ENCODE data around the gene C12orf76. TPM values are rescaled to one million over a fixed set of nuclear protein-coding genes. Genes with fewer than 3 reads are reported as not detected.

C12orf76 gene
- total and polyA plus RNA-seq, 10 of the 15 experiments (the other 5 are each of a cell fraction or from before 2014, with no cell fraction given) = 3.6 to 20.4 (median 10.7) TPM

- Histone ChIP-seq H3K9me3 (replicated peaks; ENCODE audit: control insufficient read depth, insufficient read depth, low read length) (no peaks in the 10 kb centered on the region), H3K27me3 (replicated peaks in 1 of 2; ENCODE audit: control insufficient read depth in 2 of 2, insufficient read depth in 2 of 2, low read length in 1 of 2) (no peaks in the 10 kb centered on the region), H4K20me1 (ENCODE audit: control insufficient read depth, insufficient read depth) (no peaks in the 10 kb centered on the region; the same call in 1 of the 2 replicates), H3K9ac (ENCODE audit: control insufficient read depth, insufficient read depth, low read length) (no peak overlapping the region), H2AFZ (ENCODE audit: control insufficient read depth, low read depth, low read length) (no peak overlapping the region), H3K36me3 (ENCODE audit: control insufficient read depth in 2 of 2, insufficient read depth in 2 of 2, low read length in 1 of 2) (peaks cover 4 to 13% of the 10 kb centered on the region in 2 experiments), H3K27ac (ENCODE audit: control insufficient read depth, insufficient read depth) (no peak overlapping the region), H3K79me2 (ENCODE audit: control insufficient read depth, insufficient read depth, low read length) (peaks cover 46% of the 10 kb centered on the region), H3K4me1 (ENCODE audit: control insufficient read depth, insufficient read depth, low read length) (peaks cover 12% of the 10 kb centered on the region; the same call in 1 of the 2 replicates), H3K4me3 (peak overlapping the region; percentile 86; the same call in 1 of the 2 replicates), H3K4me2 (ENCODE audit: control insufficient read depth, insufficient read depth) (peak overlapping the region; percentile 29; the same call in 1 of the 2 replicates)
- 98% methylated on average over 2 of the region's 2 CpGs for WGBS (ENCODE audit: insufficient coverage, insufficient replicate concordance, low lambda C conversion rate, missing lambda C conversion rate)
- no peak for ATAC-seq
- no TSS peak for BruUV-seq (replicated peaks)
- in situ Hi-C loops (cut with MboI) = no loop called here
- intact Hi-C loops (cut with micrococcal nuclease; ENCODE audit: unreplicated experiment) = no loop called here
- FAIRE-seq = no peak
- ChIA-PET CTCF (interaction anchor here (0.7 to 1.6 kb wide), 5 partner anchors 9 to 515 kb away, joined by 3 to 4 read pairs (median 3); partner anchors contain the start of gene UBE3B), RAD21 (ENCODE audit: unreplicated experiment) (interaction anchor here (3.5 kb wide), 2 partner anchors 11 to 26 kb away, joined by 11 to 17 read pairs; no protein-coding TSS in a partner anchor), POLR2A (interaction anchor here (1.1 to 1.6 kb wide), 3 partner anchors 10 to 588 kb away, joined by 3 to 7 read pairs (median 7); no protein-coding TSS in a partner anchor), SMC1A (ENCODE audit: uncharacterized antibody, unreplicated experiment) (interaction anchor here (1.1 to 2.8 kb wide), 5 partner anchors 9 to 32 kb away, joined by 4 to 14 read pairs (median 7); no protein-coding TSS in a partner anchor)
- DNase-seq (ENCODE audit: low read depth, low spot score) = no peak
- TF ChIP-seq, protein P1, sequence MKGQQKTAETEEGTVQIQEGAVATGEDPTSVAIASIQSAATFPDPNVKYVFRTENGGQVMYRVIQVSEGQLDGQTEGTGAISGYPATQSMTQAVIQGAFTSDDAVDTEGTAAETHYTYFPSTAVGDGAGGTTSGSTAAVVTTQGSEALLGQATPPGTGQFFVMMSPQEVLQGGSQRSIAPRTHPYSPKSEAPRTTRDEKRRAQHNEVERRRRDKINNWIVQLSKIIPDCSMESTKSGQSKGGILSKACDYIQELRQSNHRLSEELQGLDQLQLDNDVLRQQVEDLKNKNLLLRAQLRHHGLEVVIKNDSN (IDR thresholded peaks at IDR 0.05; ENCODE audit: borderline replicate concordance, extremely low read length, insufficient read depth, low read depth, low read length) = no peak
- TF ChIP-seq KLF5 (IDR thresholded peaks at IDR 0.05; ENCODE audit: partially characterized antibody) (no peak), PBX3 (IDR thresholded peaks at IDR 0.05; ENCODE audit: insufficient replicate concordance, low read depth, low read length) (no peak), FOS (IDR thresholded peaks at IDR 0.05; ENCODE audit: borderline replicate concordance, extremely low read depth, insufficient read length) (no peak), E2F4 (IDR thresholded peaks at IDR 0.05; ENCODE audit: low read depth, low read length) (no peak), MTA2 (IDR thresholded peaks at IDR 0.05; ENCODE audit: low read depth) (no peak), RAD21 (IDR thresholded peaks at IDR 0.05; ENCODE audit: insufficient read depth, low read depth, low read length) (no peak), CHD2 (IDR thresholded peaks at IDR 0.05; ENCODE audit: borderline replicate concordance, low read depth, low read length) (no peak), HDAC2 (IDR thresholded peaks at IDR 0.05) (no peak), CBX5 (IDR thresholded peaks at IDR 0.05; ENCODE audit: low read depth) (no peak), SREBF2 (IDR thresholded peaks at IDR 0.05; ENCODE audit: low read length) (no peak), ASH2L (IDR thresholded peaks at IDR 0.05; ENCODE audit: borderline replicate concordance, low read depth) (no peak), CHD1 (IDR thresholded peaks at IDR 0.05; ENCODE audit: low read depth, low read length) (no peak), SMAD5 (IDR thresholded peaks at IDR 0.05; ENCODE audit: low read depth) (no peak), IRF4 (IDR thresholded peaks at IDR 0.05; ENCODE audit: low read depth, low read length) (no peak), POLR2AphosphoS2 (IDR thresholded peaks at IDR 0.05; ENCODE audit: low read depth, low read length) (no peak), BCLAF1 (IDR thresholded peaks at IDR 0.05) (no peak)
- TF ChIP-seq, protein P2, sequence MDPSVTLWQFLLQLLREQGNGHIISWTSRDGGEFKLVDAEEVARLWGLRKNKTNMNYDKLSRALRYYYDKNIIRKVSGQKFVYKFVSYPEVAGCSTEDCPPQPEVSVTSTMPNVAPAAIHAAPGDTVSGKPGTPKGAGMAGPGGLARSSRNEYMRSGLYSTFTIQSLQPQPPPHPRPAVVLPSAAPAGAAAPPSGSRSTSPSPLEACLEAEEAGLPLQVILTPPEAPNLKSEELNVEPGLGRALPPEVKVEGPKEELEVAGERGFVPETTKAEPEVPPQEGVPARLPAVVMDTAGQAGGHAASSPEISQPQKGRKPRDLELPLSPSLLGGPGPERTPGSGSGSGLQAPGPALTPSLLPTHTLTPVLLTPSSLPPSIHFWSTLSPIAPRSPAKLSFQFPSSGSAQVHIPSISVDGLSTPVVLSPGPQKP (IDR thresholded peaks at IDR 0.05; ENCODE audit: low read depth, low read length) = no peak
Observed at GRCh38 chr12:109993091-109993490, 55.2 kb downstream of the C12orf76 start.

All from GM12878 (cell line).